Epithelial cell of esophagus (primary cell): ENCODE measurements around the gene RNF130.

Source experiments
- DNase-seq: peaks from one replicate; pipeline ENCODE4 v3.0.0; 2010; ENCODE audit warnings: low read depth
- H3K4me3 ChIP-seq: 2 replicates; pipeline ENCODE4 v1.5.1; 2011; ENCODE audit warnings: mild to moderate bottlenecking, low read length, control low read depth
- TF ChIP-seq, protein P1 (sequence below): IDR thresholded peaks from 2 replicates; pipeline ENCODE4 v1.5.1; 2011; ENCODE audit warnings: low read depth, mild to moderate bottlenecking, low read length, control low read depth, inconsistent platforms; ENCODE audit not compliant: insufficient read depth; ENCODE audit errors: missing control alignments

The RNF130 gene

DNA sequence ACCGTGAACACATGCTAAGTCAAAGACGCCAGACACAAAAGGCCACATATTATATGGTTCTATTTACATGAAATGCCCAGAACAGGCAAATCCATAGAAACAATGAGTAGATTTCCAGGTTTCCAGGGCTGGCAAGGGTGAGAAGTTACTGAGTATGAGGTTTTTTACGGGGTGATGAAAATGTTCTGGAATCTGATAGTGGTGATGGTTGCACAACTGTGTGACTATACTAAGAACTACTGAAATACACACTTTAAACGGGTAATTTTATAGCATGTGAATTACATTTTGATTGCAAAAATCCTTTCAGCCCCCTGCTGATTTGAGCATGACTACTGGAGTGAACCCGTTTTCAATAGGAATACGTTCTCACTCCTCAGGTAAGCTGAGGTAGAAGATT is 117.1 kb downstream of the RNF130 start:
- no peak for DNase-seq
- TF ChIP-seq, protein P1, sequence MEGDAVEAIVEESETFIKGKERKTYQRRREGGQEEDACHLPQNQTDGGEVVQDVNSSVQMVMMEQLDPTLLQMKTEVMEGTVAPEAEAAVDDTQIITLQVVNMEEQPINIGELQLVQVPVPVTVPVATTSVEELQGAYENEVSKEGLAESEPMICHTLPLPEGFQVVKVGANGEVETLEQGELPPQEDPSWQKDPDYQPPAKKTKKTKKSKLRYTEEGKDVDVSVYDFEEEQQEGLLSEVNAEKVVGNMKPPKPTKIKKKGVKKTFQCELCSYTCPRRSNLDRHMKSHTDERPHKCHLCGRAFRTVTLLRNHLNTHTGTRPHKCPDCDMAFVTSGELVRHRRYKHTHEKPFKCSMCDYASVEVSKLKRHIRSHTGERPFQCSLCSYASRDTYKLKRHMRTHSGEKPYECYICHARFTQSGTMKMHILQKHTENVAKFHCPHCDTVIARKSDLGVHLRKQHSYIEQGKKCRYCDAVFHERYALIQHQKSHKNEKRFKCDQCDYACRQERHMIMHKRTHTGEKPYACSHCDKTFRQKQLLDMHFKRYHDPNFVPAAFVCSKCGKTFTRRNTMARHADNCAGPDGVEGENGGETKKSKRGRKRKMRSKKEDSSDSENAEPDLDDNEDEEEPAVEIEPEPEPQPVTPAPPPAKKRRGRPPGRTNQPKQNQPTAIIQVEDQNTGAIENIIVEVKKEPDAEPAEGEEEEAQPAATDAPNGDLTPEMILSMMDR: no peak
- no peak overlapping the region for H3K4me3 ChIP-seq

DNA sequence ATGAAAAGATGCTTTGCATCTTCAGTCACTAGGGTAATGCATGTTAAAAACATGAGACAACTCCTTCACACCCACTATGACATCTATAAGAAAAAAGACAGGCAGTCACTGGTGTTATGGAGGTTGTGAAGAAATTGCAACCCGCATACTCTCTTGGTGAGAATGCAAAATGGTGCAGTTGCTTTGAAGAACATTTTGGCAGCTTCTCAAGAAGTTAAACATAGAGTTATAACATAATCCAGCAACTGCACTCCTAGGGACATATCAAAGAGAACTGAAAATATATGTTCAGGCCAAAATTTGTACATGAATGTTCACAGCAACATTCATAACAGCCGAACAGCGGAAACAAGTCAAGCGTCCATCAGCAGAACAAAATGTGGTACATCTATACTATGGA is 117.6 kb downstream of the RNF130 start:
- TF ChIP-seq, protein P1: no peak
- no peak for DNase-seq
- H3K4me3 ChIP-seq: no peak overlapping the region

DNA sequence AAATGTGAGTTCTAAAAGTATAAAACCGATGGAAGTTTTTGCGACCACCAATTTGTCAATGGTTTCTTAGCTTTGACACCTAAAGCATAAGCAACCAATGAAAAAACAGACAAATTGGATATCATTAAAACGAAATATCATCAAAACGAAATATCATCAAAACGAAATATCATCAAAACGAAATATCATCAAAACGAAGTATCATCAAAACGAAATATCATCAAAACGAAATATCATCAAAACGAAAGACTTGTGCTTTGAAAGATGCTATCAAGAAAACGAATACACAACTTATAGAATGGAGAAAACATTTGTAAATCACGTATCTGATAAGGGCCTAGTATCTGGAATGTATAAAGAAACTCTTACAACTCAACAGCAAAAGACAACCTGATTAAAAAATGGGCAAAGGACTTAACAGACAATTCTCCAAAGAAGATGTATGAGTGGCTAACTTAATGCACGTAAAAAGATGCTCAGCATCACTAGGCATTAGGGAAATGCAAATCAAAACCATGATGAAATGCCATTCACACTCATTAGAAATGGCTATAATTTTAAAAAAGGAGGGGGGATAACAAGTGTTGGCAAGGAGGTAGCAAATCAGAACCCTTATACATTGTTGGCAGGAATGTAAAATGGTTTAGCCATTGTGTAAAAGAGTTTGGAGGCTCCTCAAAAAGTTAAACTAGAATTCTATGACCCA is 134.4 kb downstream of the RNF130 start:
- H3K4me3 ChIP-seq: no peak overlapping the region
- TF ChIP-seq, protein P1: no peak
- DNase-seq: no peak

DNA sequence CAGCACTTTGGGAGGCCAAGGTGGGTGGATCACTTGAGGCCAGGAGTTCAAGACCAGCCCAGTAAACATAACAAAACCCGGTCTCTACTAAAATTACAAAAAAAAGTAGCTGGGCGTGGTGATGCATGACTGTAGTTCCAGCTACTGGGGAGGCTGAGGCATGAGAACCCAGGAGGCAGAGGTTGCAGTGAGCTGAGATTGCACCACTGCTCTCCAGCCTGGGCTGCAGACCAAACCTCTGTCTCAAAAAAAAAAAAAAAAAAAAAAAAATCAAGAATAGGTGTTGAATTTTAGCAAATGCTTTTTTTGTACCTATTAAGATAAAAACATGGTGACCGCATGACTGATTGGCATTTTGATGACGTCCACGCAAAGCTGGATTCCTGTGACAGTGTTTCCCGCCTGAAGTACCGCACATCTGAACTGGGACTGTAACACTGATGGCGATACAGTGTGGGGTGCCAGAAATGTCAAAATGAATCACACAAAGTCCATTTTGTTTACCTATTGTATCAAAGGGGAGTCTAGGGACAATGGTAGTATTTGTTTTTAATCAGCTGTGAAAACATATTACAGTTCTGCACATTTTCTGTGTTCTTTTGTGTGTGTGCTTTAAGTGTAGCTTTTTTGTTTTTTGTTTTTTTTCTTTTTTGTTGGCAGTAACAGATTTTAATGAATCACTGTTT is 140.6 kb downstream of the RNF130 start:
- DNase-seq: no peak
- no peak overlapping the region for H3K4me3 ChIP-seq
- TF ChIP-seq, protein P1: no peak

DNA sequence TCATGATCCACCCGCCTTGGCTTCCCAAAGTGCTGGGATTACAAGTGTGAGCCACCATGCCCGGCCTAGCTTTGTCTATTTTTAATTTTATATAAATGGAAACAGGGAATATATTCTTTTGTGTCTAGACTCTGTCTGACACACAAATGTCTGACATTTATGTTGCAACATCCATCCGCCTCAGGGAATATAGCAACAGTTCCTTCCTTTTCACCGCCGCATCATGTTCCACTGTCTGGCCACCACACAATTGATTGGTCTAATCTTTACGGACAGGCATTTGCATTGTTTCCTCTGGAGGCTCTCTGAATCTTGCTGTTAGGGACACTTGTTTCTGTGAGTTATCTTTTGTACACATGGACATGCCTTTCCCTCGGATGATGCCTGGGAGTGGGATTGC is 143.7 kb downstream of the RNF130 start:
- H3K4me3 ChIP-seq: no peak overlapping the region
- peak; percentile 15 for DNase-seq
- TF ChIP-seq, protein P1: no peak

DNA sequence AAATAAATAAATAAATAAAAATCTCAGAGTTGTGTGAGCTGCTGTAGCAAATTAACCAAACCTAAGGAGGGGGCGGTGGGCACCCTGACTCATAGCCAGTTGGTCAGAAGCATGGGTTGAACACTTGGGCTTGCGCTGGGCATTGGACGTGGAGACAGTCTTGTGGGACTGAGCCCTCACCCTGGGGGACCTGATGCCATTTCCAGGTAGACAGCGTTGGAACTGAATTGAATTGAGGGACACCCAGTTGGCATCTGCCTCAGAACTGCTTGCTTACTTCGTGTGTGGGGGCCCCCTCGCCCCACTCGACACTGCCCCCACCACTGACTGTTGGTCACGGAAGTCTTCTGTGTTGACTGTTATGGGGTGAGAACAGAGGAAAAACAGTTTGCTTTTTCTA is 144.9 kb downstream of the RNF130 start:
- no peak for DNase-seq
- no peak overlapping the region for H3K4me3 ChIP-seq
- TF ChIP-seq, protein P1: no peak
